ENCODE measurements around the gene MYO5B. TPM values are rescaled to one million over a fixed set of nuclear protein-coding genes. Genes with fewer than 3 reads are reported as not detected.
A peak's percentile ranks its signal among the peaks of the same experiment; 100 is the strongest.

MYO5B gene
- total and polyA plus RNA-seq, 10 of the 15 experiments (the other 5 are each of a cell fraction or from before 2014, with no cell fraction given): 2.5 to 4.5 (median 3.3) TPM

DNA sequence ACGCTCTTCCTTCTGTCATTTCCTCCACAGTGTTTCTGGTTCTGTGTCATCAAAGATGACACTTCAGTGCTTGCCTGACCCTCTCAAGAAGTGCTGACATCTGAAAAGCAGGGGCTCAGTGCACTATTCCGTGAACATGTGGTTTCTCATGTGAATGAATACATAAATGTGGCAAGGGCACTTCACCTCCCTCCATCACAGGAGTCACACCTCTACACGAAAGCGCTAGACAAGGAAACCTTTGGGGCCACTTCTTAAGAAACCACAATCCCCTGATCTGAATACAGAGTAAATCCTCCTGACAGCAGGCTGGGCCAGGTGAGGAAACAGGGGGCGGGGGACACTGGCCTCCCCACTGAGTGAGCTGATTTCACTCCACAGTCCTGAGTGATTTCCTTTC, 235.8 kb downstream of the MYO5B start (continued):
- 0 out of 2 replicates have a peak, but pooled peaks have one; percentile 61 for TF ChIP-seq RELB (IDR thresholded peaks at IDR 0.05; ENCODE audit: low read depth)
- TF ChIP-seq GATAD2B (conservative IDR thresholded peaks at IDR 0.05; ENCODE audit: low read depth): 0 out of 2 replicates have a peak, but pooled peaks have one; percentile 33
- peak; percentile 90 for TF ChIP-seq NR2F1 (conservative IDR thresholded peaks at IDR 0.05)
- TF ChIP-seq, protein P1, sequence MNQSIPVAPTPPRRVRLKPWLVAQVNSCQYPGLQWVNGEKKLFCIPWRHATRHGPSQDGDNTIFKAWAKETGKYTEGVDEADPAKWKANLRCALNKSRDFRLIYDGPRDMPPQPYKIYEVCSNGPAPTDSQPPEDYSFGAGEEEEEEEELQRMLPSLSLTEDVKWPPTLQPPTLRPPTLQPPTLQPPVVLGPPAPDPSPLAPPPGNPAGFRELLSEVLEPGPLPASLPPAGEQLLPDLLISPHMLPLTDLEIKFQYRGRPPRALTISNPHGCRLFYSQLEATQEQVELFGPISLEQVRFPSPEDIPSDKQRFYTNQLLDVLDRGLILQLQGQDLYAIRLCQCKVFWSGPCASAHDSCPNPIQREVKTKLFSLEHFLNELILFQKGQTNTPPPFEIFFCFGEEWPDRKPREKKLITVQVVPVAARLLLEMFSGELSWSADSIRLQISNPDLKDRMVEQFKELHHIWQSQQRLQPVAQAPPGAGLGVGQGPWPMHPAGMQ (IDR thresholded peaks at IDR 0.05; ENCODE audit: borderline replicate concordance): no peak
- peak; percentile 92; a peak in 3 of 4 replicates for TF ChIP-seq IKZF2 (IDR thresholded peaks at IDR 0.05)
- TF ChIP-seq ATF2 (IDR thresholded peaks at IDR 0.05; ENCODE audit: low read length): no peak
- TF ChIP-seq IKZF1 (conservative IDR thresholded peaks at IDR 0.05): peak; percentile 95
- TF ChIP-seq, protein P2, sequence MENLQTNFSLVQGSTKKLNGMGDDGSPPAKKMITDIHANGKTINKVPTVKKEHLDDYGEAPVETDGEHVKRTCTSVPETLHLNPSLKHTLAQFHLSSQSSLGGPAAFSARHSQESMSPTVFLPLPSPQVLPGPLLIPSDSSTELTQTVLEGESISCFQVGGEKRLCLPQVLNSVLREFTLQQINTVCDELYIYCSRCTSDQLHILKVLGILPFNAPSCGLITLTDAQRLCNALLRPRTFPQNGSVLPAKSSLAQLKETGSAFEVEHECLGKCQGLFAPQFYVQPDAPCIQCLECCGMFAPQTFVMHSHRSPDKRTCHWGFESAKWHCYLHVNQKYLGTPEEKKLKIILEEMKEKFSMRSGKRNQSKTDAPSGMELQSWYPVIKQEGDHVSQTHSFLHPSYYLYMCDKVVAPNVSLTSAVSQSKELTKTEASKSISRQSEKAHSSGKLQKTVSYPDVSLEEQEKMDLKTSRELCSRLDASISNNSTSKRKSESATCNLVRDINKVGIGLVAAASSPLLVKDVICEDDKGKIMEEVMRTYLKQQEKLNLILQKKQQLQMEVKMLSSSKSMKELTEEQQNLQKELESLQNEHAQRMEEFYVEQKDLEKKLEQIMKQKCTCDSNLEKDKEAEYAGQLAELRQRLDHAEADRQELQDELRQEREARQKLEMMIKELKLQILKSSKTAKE (IDR thresholded peaks at IDR 0.05; ENCODE audit: low read depth, poor library complexity, severe bottlenecking): peak; percentile 98
- 0 out of 2 replicates have a peak, but pooled peaks have one; percentile 33 for TF ChIP-seq MLLT1 (IDR thresholded peaks at IDR 0.05)
- no peak for TF ChIP-seq TCF12 (IDR thresholded peaks at IDR 0.05; ENCODE audit: low read depth, low read length)
- TF ChIP-seq PAX8 (IDR thresholded peaks at IDR 0.05): no peak
